NCI-H1092 (cell line): ENCODE data around the gene DLG5.
A peak's percentile ranks its signal among the peaks of the same experiment; 100 is the strongest.

Experiments
- DNase-seq: peaks from one replicate; lab custom pipeline; 2025; lab: John Stamatoyannopoulos, UW

The DLG5 gene

DNA sequence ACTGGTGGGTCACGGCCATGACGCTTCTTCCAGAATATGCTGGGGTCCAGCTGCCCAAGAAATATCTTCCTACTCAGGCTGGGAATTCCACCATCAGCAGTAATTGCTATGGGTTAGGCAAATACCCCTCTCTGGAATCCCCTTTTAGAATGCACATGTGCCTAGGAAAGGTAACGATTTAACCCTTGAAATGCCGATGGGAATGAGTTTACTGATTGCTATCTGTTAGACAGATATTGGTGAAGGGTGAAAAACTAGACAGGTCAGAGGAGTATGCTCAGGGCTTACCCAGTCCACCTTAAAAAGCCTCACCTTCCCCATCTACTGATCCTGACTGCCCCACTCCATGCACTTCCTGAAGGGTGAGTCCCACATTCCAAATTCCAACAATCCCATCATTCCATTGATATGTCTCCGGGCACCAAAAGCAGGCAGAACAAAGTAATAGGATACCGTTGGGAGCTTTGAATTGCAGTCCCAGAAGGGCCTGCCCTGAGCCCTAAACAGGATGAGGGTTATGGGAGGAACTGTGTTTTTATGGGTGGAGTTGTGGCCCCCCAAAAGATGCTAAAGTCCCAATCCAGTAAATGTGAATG is 59.3 kb downstream of the DLG5 start:
- no peak for DNase-seq

DNA sequence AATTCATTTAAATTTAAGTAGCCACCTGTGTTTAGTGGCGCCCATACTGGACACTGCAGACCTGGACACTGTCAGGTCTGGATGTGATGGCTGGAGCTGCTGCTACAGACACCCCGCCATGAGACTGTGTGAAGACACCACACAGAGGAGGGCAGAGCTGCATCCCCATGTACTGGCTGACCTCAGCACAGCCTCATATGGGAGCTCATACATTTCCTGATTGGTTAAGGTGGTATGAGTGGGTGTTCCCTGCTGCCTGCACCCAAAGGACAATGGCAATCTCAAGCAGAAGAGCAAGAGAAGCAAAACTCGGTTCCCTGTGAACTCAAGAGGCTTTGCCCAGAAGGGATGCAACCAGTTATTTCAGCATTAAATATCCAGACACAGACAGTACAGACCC is 60.0 kb downstream of the DLG5 start:
- DNase-seq, result no peak

GRCh38 chr10:77865580-77866324 is 60.8 kb downstream of the DLG5 start:
- DNase-seq, result peak; percentile 10

GRCh38 chr10:77864151-77864851 is 62.3 kb downstream of the DLG5 start:
- no peak for DNase-seq

- no peak for DNase-seq
These were observed 63.1 kb downstream of the DLG5 start for GRCh38 chr10:77863446-77863845.

GRCh38 chr10:77862595-77862994 is 64.0 kb downstream of the DLG5 start:
- no peak for DNase-seq

- no peak for DNase-seq
These were observed 65.2 kb downstream of the DLG5 start for GRCh38 chr10:77861366-77861765.

- DNase-seq, result no peak
These were observed 66.7 kb downstream of the DLG5 start for GRCh38 chr10:77859865-77860282.

GRCh38 chr10:77859200-77859864 is 67.2 kb downstream of the DLG5 start:
- no peak for DNase-seq

DNA sequence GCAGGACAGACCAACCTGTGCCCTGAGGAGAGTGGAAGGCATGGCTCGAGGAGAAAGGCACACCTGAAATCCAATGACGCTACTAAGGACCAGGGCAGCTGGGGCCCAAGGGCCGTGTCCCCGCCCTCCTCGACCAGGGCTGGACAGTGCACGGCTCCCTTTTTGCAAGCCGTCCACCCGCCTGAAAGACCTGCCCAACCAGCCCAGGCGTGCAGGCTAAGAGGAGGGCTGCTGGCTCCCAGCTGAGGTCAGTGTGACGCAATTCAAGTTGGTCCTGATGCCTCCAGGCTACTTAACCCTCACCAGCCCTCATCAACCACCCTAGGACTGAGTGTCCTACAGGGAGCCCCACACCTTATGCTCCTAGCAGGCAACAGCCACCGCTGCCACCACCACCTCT is 69.3 kb downstream of the DLG5 start:
- no peak for DNase-seq

DNA sequence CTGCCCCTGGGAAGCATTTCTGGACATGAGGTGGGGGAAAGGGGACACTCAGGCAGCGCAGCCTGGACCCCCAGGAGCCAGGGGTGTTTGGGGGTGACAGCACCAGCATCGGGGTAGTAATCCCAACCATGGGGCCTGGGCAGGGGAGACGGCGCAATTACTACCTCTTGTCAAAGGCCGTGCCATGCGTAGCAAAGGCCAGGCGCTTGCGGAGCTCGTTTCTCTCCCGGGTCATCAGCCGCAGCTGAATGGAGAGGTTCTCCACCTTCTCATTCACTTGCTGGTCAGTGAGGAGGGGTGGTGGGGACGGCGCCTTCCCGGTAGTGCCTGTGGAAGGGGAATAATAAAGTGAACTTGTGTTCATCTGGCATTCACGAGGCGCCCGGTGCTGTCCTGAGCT is 70.0 kb downstream of the DLG5 start:
- DNase-seq, result no peak

GRCh38 chr10:77855404-77856155 is 71.0 kb downstream of the DLG5 start:
- DNase-seq, result no peak

GRCh38 chr10:77854115-77854514 is 72.4 kb downstream of the DLG5 start:
- DNase-seq, result no peak

- DNase-seq, result no peak
These were observed 73.3 kb downstream of the DLG5 start for GRCh38 chr10:77853256-77853655.

DNA sequence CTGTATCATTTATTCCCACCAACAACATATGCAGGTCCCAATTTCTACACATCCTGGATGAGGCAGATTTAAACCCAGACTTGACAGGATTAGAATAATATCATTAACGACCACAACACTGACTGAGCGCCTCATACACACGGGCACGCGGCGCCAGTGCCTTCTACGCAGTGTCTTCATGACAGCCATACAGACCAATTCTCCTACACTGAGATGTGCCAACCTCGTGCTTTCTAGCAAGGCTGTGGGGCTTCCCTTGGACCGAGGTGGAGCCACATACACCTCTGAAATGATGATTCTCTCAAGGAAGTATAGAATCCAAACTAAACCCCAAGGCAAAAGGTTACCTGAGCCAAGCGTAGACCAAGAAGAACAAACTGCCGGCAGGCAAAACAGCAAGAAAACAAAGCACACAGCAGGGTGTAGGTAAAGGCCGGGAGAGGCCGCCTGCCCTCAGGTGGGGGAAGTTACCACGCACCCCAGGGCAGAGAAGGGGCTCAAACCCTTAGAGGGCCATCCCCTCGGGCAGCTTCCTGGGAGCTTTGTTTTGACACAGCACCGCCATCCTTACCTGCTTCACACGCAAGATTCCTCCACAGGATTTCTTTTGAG is 75.8 kb downstream of the DLG5 start:
- no peak for DNase-seq

DNA sequence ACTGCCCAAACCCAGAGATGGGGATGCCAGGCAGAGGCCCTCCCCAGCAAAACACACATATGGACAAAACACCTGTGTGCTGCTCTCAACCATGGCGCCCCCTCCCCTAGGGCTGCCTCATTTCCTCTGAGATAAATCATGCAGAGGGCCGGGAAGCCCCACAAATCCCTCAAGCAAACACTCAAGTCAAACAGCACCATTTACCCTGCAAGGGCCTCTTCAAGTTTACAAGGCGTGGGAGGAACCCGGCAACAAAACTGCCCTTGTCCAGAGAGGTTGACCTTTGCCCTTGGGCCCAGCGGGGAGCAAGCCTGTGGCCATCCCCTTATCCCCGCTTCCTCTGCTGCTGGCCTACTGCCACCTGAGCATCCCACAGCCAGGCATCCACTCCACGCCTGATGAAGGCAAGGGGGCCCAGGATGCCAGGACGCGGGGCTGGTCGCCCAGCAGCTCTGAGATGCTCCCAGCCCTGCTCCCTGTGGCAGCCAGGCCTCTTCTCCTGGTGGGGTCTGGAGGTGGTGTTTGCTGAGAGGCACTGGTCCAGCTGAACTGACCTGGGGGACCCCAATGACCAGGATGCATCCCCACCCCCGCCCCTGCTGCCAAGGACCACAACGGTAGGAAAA is 77.4 kb downstream of the DLG5 start:
- DNase-seq, result no peak

DNA sequence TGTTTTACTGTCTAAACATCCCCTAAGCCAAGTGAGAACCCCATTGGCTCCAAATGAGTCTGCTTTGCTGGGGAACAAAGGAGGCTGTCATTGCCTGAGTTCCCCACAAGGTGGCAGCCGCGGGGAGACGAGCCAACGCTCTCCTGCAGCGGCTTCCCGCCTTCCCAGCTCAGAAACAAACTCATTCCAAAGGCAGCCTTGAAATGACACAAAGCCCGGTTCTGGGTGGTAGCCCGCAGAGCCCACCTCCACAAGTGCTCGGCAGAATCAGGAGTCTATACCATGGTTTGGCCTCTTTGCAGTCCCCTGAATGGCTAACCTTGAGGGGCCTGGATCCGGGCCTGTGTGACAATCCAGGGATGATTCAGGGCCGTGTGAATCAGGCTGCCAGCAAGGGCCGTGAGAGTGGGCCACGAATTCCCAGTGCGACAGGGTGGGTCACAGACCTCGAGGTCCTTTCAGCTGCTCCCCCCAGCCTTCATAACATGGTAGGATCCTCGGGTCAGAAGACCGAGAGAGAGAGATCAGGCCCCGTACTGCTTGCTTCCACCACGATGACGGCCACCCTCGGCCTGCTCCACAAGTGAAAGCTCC is 79.7 kb downstream of the DLG5 start:
- DNase-seq, result peak; percentile 44

- DNase-seq, result no peak
These were observed 81.1 kb downstream of the DLG5 start for GRCh38 chr10:77845451-77845850.

GRCh38 chr10:77844713-77845445 is 81.7 kb downstream of the DLG5 start:
- no peak for DNase-seq

DNA sequence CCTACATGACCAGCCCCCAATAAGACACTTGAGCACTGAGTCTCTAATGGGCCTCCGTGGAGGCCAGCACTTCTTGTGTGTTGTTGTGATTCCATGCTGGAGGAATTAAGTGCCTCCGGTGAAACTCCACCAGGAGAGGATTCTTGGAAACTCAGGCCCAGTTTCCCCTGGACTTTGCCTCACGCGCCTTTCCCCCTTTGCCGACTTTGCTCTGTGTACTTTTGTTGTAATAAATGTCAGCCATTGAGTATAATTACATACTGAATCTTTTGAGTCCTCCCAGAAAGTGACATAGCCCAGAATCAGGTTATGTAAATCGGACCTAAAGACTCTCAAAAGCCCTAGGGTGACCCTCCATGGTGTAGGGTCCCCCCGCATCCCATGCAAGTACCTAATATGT is 82.4 kb downstream of the DLG5 start:
- DNase-seq, result no peak
